H1 (cell line): Measurements from ENCODE around the gene RIGI. TPM values are rescaled to one million over a fixed set of nuclear protein-coding genes. Genes with fewer than 3 reads are reported as not detected.

Experiments used
- CHD1 ChIP-seq: IDR thresholded peaks from 2 replicates; pipeline ENCODE4 v1.6.1; 2012; ENCODE audit warnings: low read depth, low read length, improper control_type of control experiment
- CHD2 ChIP-seq: IDR thresholded peaks from 2 replicates; pipeline ENCODE4 v1.6.1; 2012; ENCODE audit warnings: low read length, improper control_type of control experiment
- EZH2 ChIP-seq: fragments of 200-600 bp; sonication (generic); IDR thresholded peaks from 2 replicates; pipeline ENCODE4 v1.7.1; 2012; ENCODE audit warnings: low read depth, mild to moderate bottlenecking, moderate library complexity, low read length, inconsistent platforms; ENCODE audit not compliant: severe bottlenecking
- GTF2F1 ChIP-seq: IDR thresholded peaks from 2 replicates; pipeline ENCODE4 v1.6.1; 2012; ENCODE audit warnings: low read depth, low read length, improper control_type of control experiment, borderline replicate concordance
- RNF2 ChIP-seq: fragments of 200-900, 300-1000 bp; sonication (generic); IDR thresholded peaks from 2 replicates; pipeline ENCODE4 v1.7.1; 2016; ENCODE audit warnings: borderline replicate concordance, low read depth, mild to moderate bottlenecking, antibody characterized with exemption, low read length; ENCODE audit not compliant: poor library complexity, severe bottlenecking; ENCODE audit errors: missing control alignments
- TAF1 ChIP-seq: IDR thresholded peaks from 2 replicates; pipeline ENCODE4 v1.6.1; 2011; ENCODE audit warnings: mild to moderate bottlenecking, low read depth, low read length
- polyA plus RNA-seq, 7 experiments: library from polyadenylated mRNA; depleted of rRNA in 3 of 7; stranded (reverse) in 5 of 7; unstranded in 2 of 7; fragments of >200 nt in 5 of 7; fragments of 200-250 nt in 2 of 7; gene quantifications; 1 replicate in 5 of 7; 2 replicates in 1 of 7; 4 replicates in 1 of 7; pipeline versions ENCODE4 v1.2.1 to v1.2.3, GENCODE V29; 2011 to 2013; ENCODE audit warnings: missing spikeins in 2 of 7, mixed read lengths in 2 of 7
- total RNA-seq: library from RNA; stranded (reverse); fragmentation: NEBNext Ultra II Directional; extraction: Animal tissue kit (Norgen Biotek cat#: 25700); gene quantifications from 2 replicates; pipeline ENCODE4 v1.2.1, GENCODE V29; 2021

Gene RIGI
- total and polyA plus RNA-seq, 2 of the 8 experiments (the other 6 are each of a cell fraction or from before 2014, with no cell fraction given): 3.1 to 6.7 TPM

GRCh38 chr9:32566770-32567169, 40.8 kb upstream of the RIGI start (continued):
- no peak for TF ChIP-seq RNF2
- TF ChIP-seq CHD2: no peak
- no peak for TF ChIP-seq TAF1
- TF ChIP-seq GTF2F1: no peak
- no peak for TF ChIP-seq EZH2
- no peak for TF ChIP-seq CHD1
